Pancreas (tissue), 10 donors: ENCODE measurements around the gene C10orf95. TPM values are rescaled to one million over a fixed set of nuclear protein-coding genes. Genes with fewer than 3 reads are reported as not detected.

Experiments
- ATAC-seq, 4 donors: fragments of 200-7000 bp; cut with Tn5 transposase; one replicate each; pipeline versions ENCODE4 v1.8.0 to v1.9.1; 2020; ENCODE audit warnings: mild to moderate bottlenecking in 4 of 4, moderate library complexity in 4 of 4
- DNase-seq, 6 donors: peaks; one replicate each; pipeline ENCODE4 v3.0.0-alpha.2; 2020
- FAIRE-seq: peaks from 2 replicates; lab custom pipeline; 2012; peaks lifted over from hg19 to GRCh38; lab: Jason Lieb, UNC
- H3K27ac ChIP-seq, 4 donors: fragments of 200-600 bp; sonication (generic); 1 replicate in 3 of 4; 2 replicates in 1 of 4; pipeline versions ENCODE4 v1.5.0 to v1.8.0; 2020
- H3K27me3 ChIP-seq, 4 donors: fragments of 200-600 bp; one replicate each; pipeline ENCODE4 v1.8.0; 2021
- H3K36me3 ChIP-seq, 3 donors: fragments of 200-600 bp; sonication (generic) in 1 of 3; one replicate each; pipeline versions ENCODE4 v1.5.0 to v1.8.0; 2020 to 2021
- H3K4me1 ChIP-seq, 3 donors: fragments of 200-600 bp; one replicate each; pipeline ENCODE4 v1.8.0; 2021
- H3K4me3 ChIP-seq, 4 donors: fragments of 200-600 bp; sonication (generic) in 2 of 4; one replicate each; pipeline versions ENCODE4 v1.5.0 to v1.8.0; 2020 to 2021
- H3K9me3 ChIP-seq, 4 donors: fragments of 200-600 bp; one replicate each; pipeline ENCODE4 v1.8.0; 2021
- CTCF ChIP-seq, 4 donors: fragments of 200-600 bp; sonication (generic) in 3 of 4; IDR thresholded peaks; one replicate each; pipeline versions ENCODE4 v1.5.0 to v1.8.0; 2021; ENCODE audit warnings: antibody characterized with exemption in 4 of 4
- WGBS, 2 donors: extraction: QIAGEN DNeasy Blood & Tissue Kit; methylation state at CpG; one replicate each; pipeline ENCODE4 v1.1.7; 2013; 5-methylcytosine and 5-hydroxymethylcytosine counted together
- intact Hi-C, 3 donors: fragments of 100-400 bp; cut with DNase I; formaldehyde crosslinking; loops; one replicate each; pipeline versions ENCODE4 v1.11.1 to v1.14.2; 2022
- polyA plus RNA-seq, 2 donors: library from polyadenylated mRNA; stranded (reverse); fragments of 200-250 nt; gene quantifications; one replicate each; pipeline ENCODE4 v1.2.3, GENCODE V29; 2013
- total RNA-seq, 6 donors: library from RNA; stranded (reverse); fragmentation: NEBNext Ultra II Directional in 4 of 6; extraction: Animal tissue kit (Norgen Biotek cat#: 25700) in 4 of 6; gene quantifications; one replicate each; pipeline versions ENCODE4 v1.2.1 to v1.2.4, GENCODE V29; 2021 to 2023
- donor health status: healthy with polysubstance abuse.
- donor health status: DM: no; HTN: no; CAD: no; lungs with moderate emphysema.
- donor health status: DM: no; HTN: no; CAD: no.
- donor health status: control.
- donor health status: control.
- donor health status: Bipolar disorder and iron deficiency.
- donor health status: DM: yes; HTN: yes; CAD: no.
- donor health status: DM: no; HTN: no; CAD: no.
- donor health status: DM: no; HTN: no; CAD: no.
- donor health status: DM: yes; HTN: yes; CAD: no.

The C10orf95 gene
- total and polyA plus RNA-seq, 8 donors: 0.37 to 1.2 (median 0.46) TPM

- Histone ChIP-seq H3K4me3 (peak within 1 kb of the TSS; percentile 59 to 77 (median 74)), H3K27ac (peak within 1 kb of the TSS; percentile 86 to 93 (median 92)), H3K27me3 (peaks cover 0 to 6% (median 0%) of the 10 kb centered on the region in 4 donors), H3K36me3 (peaks cover 0 to 7% (median 0%) of the 10 kb centered on the region in 3 donors), H3K9me3 (no peaks in the 10 kb centered on the region), H3K4me1 (peaks cover 7 to 19% (median 12%) of the 10 kb centered on the region in 3 donors)
- no peak for TF ChIP-seq CTCF (IDR thresholded peaks at IDR 0.05)
- FAIRE-seq: peak; percentile 68
- ATAC-seq: peak; percentile 79 to 87 (median 80)
- intact Hi-C loops: no loop called here
- 0% methylated on average over 56 to 66 of the region's 66 CpGs for WGBS, 2 donors
- peak; percentile 96 to 100 (median 98) for DNase-seq
Observed at GRCh38 chr10:102420714-102421506, 30.4 kb downstream of the C10orf95 start, which contains the start of gene FBXL15. Gene FBXL15, plus strand, starts transcription at chr10:102420836. Its CDS starts 294 bp downstream, at chr10:102421130.

- Histone ChIP-seq H3K36me3 (peaks cover 0 to 7% (median 0%) of the 10 kb centered on the region in 3 donors), H3K27me3 (peaks cover 0 to 6% (median 0%) of the 10 kb centered on the region in 4 donors), H3K4me3 (peak overlapping the region; percentile 59 to 77 (median 74)), H3K27ac (peak overlapping the region; percentile 86 to 93 (median 92)), H3K4me1 (peaks cover 7 to 19% (median 12%) of the 10 kb centered on the region in 3 donors), H3K9me3 (no peaks in the 10 kb centered on the region)
- DNase-seq: peak in 2 of 6 donors; percentile 35 to 60
- 0 to 1% methylated on average over 21 of the region's 21 CpGs for whole genome bisulfite sequencing, 2 donors
- no peak for FAIRE-seq
- intact Hi-C loops: no loop called here
- TF ChIP-seq CTCF (IDR thresholded peaks at IDR 0.05): no peak
- ATAC-seq: peak in 1 of 4 donors; percentile 0
Observed at GRCh38 chr10:102420181-102420713, 31.1 kb downstream of the C10orf95 start.

GRCh38 chr10:102419269-102420180, 31.8 kb downstream of the C10orf95 start:
- Histone ChIP-seq H3K36me3 (peaks cover 0 to 7% (median 0%) of the 10 kb centered on the region in 3 donors), H3K27ac (peak overlapping the region in 2 of 4 donors; percentile 86 to 93), H3K9me3 (no peaks in the 10 kb centered on the region), H3K4me1 (peaks cover 7 to 19% (median 12%) of the 10 kb centered on the region in 3 donors), H3K27me3 (peaks cover 0 to 6% (median 0%) of the 10 kb centered on the region in 4 donors), H3K4me3 (peak overlapping the region; percentile 59 to 77 (median 74))
- 1% methylated on average over 54 of the region's 54 CpGs for WGBS, 2 donors
- DNase-seq: peak in 4 of 6 donors; percentile 72 to 89 (median 82)
- intact Hi-C loops: no loop called here
- FAIRE-seq: no peak
- no peak for TF ChIP-seq CTCF (IDR thresholded peaks at IDR 0.05)
- peak; percentile 12 to 39 (median 24) for ATAC-seq

- 5% methylated on average over 33 to 45 of the region's 45 CpGs for WGBS, 2 donors
Observed at GRCh38 chr10:102418622-102419268, 32.6 kb downstream of the C10orf95 start, which contains the start of gene PSD. Gene PSD, minus strand, starts transcription at chr10:102418785. Its CDS starts 1,747 bp downstream, at chr10:102417038.

More at GRCh38 chr10:102418622-102419268, 32.6 kb downstream of the C10orf95 start, which contains the start of gene PSD:
- DNase-seq: peak in 2 of 6 donors; percentile 35 to 57
- TF ChIP-seq CTCF (IDR thresholded peaks at IDR 0.05): no peak
- Histone ChIP-seq H3K4me3 (peak within 1 kb of the TSS; percentile 59 to 77 (median 74)), H3K27me3 (peaks cover 0 to 6% (median 0%) of the 10 kb centered on the region in 4 donors), H3K9me3 (no peaks in the 10 kb centered on the region), H3K27ac (no peak within 1 kb of the TSS), H3K4me1 (peaks cover 7 to 19% (median 12%) of the 10 kb centered on the region in 3 donors), H3K36me3 (peaks cover 0 to 2% (median 0%) of the 10 kb centered on the region in 3 donors)
- no peak for ATAC-seq
- no peak for FAIRE-seq
- intact Hi-C loops: no loop called here
